ENCODE measurements around the gene TRIM71.

TRIM71 gene

GRCh38 chr3:32862936-32863487 lies 45.2 kb downstream of the TRIM71 start:
- no peak overlapping the region for H3K4me3 ChIP-seq (replicated peaks; ENCODE audit: low read depth, low read length)
- no peak for TF ChIP-seq CTCF (IDR thresholded peaks at IDR 0.05; ENCODE audit: low read depth, low read length, missing control alignments)
- DNase-seq (ENCODE audit: extremely low read depth, low read depth) = no peak

DNA sequence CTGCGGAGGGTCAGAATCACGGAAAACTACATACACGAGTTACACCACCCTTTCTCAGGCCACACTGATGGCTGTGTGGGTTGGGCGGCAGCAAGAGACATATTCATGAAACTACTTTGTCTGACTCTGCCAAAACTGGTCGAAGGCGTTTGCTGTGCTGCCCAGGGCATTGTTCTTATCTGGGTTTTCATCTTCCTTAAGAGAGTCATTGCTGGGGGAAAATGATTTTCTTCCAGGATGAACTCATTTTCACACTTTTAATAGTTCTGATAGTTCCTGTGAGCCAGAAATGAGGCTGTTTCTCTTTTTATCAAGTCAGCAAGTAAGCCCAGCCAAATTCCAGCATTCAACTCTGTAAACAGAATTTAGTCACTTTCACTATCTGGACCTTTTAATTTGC lies 47.6 kb downstream of the TRIM71 start:
- DNase-seq (ENCODE audit: extremely low read depth, low read depth) = no peak
- H3K4me3 ChIP-seq (replicated peaks; ENCODE audit: low read depth, low read length) = no peak overlapping the region
- TF ChIP-seq CTCF (IDR thresholded peaks at IDR 0.05; ENCODE audit: low read depth, low read length, missing control alignments) = no peak

DNA sequence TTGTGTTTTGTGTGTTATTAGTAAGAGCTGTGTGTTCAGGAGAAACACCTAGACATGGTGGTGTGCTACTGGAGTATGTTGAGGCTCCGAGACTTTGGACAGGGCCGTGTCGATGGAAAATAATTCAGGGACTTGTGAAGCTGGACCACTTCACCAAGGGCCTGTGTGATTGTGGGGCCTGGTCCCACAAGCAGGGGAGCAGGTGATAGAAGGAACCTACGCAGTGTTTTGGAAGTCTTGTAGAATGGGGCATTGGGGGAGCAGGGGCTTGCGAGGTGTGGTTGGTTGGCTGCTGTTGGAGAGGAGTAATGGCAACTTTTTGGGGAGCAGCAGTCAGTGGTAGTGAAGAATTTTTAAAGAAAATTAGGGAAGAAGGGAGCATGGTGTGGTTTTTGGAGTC lies 48.7 kb downstream of the TRIM71 start:
- DNase-seq (ENCODE audit: extremely low read depth, low read depth) = no peak
- TF ChIP-seq CTCF (IDR thresholded peaks at IDR 0.05; ENCODE audit: low read depth, low read length, missing control alignments) = no peak
- no peak overlapping the region for H3K4me3 ChIP-seq (replicated peaks; ENCODE audit: low read depth, low read length)

- no peak overlapping the region for H3K4me3 ChIP-seq (replicated peaks; ENCODE audit: low read depth, low read length)
- no peak for TF ChIP-seq CTCF (IDR thresholded peaks at IDR 0.05; ENCODE audit: low read depth, low read length, missing control alignments)
- no peak for DNase-seq (ENCODE audit: extremely low read depth, low read depth)
These were observed 50.2 kb downstream of the TRIM71 start for GRCh38 chr3:32867954-32868353.

DNA sequence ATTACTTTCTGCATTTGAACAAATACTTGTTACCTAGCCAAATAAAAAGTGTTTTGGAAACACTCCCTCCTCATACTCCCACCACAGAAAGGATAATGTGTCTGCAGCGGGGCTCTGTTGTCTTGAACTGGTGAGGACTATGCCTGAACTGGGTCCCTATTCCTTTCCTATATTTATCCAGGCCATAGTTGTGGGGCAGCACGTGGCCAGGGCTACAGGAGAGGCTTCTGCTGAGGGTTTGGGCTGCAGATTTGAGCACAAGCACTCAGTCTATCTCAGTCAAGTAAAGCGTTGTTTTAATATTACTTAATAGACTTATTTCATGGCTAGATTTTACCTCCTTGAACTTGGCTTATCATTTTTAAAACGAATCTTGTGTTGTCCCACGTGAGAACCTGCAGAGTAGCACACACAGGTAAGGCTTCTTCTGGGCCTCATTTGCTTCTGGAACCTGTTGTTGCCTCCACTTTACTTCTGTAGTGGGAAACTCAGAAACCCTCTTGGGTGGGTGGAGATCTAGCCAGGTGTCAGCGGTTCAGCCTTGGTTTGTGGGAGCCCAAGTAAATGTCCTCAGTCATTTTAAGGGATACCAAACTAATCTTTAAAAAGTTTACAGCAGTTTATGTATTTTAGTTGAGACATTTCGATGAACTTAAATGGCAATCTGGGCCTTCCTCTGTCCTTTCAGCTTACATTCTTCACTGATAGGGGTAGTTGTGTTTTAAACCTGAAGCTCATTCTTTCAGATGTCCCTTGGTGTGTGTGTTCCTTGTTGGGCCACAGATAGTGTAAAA lies 51.1 kb downstream of the TRIM71 start:
- DNase-seq (ENCODE audit: extremely low read depth, low read depth) = no peak
- H3K4me3 ChIP-seq (replicated peaks; ENCODE audit: low read depth, low read length) = no peak overlapping the region
- TF ChIP-seq CTCF (IDR thresholded peaks at IDR 0.05; ENCODE audit: low read depth, low read length, missing control alignments) = no peak

DNA sequence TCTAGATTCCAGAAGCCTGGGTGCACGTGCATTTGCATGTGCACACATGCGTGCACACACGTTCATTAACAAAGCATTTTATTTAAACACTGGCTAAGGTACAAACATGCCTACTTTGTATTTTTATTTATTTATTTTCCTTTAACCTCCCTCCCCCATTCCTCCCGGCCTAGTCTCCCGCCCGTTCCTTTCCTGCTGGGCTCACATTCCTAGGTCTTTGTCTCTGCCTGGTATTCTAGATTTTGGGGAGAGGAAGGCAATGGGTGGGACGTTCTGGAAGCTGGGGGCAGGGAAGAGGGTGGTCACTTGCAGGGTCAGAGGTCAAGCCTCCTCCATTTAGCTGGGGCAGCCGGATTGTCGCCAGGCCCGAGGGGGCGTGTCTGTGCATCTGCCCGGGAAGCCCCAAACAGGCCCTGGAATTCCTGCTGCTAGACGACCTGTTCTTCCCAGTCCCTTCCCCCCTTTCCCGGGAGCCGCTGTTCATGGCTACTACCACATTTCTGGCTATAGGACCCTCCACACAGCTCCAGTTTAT lies 51.8 kb downstream of the TRIM71 start:
- no peak for TF ChIP-seq CTCF (IDR thresholded peaks at IDR 0.05; ENCODE audit: low read depth, low read length, missing control alignments)
- H3K4me3 ChIP-seq (replicated peaks; ENCODE audit: low read depth, low read length) = no peak overlapping the region
- no peak for DNase-seq (ENCODE audit: extremely low read depth, low read depth)
